NCI-H2227 treated with DMSO at 0.1 percent for 48 hours (cell line): ENCODE results near the gene MAFF.

Source experiments
- DNase-seq: peaks from one replicate; lab custom pipeline; 2025; lab: John Stamatoyannopoulos, UW

The MAFF gene

GRCh38 chr22:38203855-38204514, 2.2 kb downstream of the MAFF start:
- no peak for DNase-seq

DNA sequence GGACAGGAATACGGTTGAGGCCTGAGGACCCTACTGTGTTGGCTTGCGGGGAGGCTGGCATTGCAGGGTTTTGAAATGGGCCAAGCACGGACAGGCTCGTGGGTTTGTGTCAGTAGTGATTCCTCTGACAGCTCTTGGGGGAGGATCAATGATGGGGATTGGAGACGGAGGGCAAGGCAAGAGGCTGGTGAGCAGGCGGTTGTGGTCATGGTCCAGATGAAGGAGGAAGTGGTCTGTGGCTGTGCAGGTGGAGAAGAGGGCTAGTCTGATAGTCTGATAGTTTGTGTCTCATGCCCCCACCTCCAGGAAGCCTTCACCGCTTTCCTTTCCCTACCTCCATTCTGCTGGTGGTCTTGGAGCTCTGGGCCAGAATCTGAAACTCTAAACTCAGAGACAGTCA, 3.0 kb downstream of the MAFF start:
- no peak for DNase-seq

DNA sequence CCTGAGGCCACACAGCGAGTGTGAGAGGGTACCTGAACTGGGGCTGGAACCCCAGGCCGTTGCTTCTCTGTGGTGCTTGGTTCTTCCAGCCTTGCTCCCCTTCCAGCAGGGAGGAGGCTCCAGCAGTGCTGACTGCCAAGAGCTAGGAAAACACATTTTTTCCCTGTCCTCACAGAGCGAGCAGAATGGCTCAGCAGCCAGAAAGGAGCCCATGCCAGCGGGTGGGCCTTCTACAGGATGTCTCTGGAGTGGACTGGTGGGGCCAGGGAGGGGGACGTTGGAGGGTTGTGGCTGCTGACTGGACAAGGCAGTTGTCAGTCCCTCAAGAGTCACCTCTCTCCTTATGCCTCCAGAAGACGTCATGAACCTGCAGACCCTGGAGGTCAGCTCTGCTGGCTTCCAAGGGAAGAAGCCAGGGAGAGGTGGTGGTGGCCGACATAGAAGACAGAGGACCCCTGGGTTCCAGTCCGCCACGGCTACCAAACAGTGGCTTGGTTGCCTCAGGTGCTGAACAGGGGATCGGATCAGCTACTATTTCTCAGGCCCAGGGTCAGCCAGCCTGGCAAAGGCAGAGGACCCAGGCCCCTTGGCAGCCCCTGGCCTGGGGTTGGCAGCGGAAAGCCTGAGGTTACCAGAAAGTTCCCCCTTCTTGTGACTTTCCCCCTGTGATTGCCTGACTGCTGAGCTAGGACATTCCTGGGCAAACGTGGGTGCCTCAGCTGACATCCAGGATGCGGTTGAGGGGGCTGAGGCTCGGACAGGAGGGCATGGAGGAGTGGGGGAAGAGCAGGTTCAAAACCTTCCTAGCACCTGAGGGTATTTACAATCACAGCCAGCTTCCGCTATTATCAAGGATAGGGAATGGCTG, 3.7 kb downstream of the MAFF start:
- DNase-seq: no peak

DNA sequence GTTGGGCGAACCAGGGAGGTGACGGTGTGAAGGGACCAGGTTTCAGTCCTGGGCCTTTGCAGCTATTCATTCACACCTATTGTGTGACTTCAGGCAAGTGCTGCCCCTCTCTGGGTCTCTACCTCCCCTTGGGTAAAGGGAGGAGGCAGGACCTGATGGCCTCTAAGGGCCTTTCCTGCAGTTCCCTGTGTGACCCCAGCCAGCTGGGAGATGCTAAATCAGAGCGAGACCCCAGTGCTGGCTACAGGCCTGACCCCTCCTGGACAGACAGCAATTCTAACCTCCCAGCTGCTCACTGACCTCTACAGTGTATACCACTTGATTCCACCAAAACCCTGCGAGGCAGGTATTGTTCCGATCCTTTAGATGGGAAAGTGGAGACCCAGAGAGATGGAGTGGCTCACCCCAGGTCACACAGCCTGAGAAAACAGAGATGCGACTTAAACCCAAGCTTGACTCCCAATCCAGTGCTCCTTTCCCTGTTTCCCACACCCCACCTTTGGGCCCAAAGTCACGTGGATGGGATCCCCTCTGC, 6.2 kb downstream of the MAFF start:
- DNase-seq: no peak

DNA sequence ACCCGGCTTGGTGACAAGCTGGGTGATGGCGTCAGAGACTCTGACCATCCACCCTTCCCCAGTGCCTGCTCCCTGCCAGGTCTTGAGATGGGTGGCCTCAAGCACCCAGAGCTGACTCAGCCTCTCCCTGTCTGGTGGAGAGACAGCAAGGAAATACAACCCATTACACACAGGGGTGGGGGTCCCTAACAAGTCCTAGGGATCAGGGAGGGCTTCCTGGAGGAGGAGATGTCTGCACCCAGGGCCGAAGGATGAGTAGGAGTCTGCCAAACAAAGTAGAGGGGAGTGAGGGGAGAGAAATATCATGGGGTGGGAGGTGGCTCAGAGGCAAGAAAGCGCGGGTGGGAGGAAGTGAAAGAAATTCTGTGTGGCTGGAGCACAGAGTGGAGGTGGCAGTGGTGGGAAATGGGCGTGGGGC, 6.8 kb downstream of the MAFF start:
- DNase-seq: no peak

DNA sequence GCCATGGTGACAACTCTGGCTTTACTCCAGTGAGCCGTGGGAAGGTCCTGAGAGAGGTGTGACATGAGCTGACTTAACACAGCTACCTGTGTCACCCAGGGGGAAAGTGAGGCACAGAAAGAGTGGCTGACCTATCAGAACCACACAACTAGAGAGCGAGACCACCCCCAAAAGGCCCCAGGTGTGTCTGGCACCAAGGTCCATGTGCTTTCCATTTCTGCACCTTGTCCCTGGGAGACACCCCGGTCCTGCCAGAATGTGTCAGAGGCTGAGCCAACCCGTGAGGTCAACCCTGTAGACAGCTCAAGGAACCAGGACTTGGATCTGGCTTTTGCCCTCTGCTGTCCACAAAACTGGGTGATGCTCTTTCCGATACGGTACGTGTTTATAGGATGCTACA, 9.8 kb downstream of the MAFF start:
- no peak for DNase-seq

DNA sequence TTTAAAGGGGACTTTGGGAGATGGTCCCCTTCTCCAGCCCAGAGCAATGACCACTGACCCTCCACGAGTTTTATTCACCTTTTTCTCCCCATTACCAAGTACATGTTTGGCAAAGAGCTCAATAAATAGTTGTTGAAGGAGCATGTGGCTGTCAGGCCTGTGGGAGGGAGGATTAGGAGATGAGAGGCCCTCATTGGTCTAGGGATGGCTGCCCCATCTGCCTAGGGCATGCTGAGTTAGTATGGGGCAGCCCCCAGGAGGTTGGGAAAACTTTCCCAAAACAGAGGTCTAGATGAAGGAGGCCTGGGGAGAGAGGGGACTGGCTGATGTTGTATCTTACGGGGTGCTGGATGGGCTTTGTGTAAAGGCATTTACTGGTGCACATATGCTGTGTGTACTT, 10.6 kb downstream of the MAFF start:
- no peak for DNase-seq

DNA sequence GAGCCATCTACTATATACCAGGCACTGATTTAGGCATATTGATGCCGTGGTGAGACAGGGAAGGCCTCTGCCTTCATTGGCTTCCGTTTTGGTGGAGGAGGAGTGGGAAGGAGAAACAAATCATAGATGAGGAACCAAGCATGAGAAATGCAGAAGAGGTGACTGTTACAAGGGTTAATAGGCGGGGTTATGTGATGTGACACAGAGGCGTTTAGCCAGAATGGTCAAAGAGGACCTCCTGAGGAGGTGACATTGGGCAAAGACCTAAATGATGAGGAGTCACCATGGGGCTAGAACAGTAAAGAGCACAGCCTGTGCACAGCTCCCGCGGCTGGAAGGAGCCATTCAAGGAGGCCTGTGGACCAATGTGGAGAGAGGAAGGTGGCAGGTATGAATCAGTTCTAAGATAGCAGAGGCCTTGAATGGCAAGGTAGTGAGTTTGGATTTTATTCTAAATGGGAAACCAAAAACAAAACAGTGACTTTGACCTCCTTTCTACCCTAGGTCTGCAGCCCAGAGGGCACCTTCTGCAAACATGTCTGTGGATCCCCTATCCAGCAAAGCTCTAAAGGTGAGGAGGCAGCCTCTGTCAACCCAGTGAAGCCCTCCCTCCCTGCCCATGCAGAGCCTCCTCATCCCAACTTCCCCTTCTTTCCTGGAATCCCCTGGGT, 11.7 kb downstream of the MAFF start:
- no peak for DNase-seq

GRCh38 chr22:38213990-38214301, 12.2 kb downstream of the MAFF start:
- no peak for DNase-seq

- no peak for DNase-seq
Measured at GRCh38 chr22:38214302-38215056, 12.7 kb downstream of the MAFF start.

DNA sequence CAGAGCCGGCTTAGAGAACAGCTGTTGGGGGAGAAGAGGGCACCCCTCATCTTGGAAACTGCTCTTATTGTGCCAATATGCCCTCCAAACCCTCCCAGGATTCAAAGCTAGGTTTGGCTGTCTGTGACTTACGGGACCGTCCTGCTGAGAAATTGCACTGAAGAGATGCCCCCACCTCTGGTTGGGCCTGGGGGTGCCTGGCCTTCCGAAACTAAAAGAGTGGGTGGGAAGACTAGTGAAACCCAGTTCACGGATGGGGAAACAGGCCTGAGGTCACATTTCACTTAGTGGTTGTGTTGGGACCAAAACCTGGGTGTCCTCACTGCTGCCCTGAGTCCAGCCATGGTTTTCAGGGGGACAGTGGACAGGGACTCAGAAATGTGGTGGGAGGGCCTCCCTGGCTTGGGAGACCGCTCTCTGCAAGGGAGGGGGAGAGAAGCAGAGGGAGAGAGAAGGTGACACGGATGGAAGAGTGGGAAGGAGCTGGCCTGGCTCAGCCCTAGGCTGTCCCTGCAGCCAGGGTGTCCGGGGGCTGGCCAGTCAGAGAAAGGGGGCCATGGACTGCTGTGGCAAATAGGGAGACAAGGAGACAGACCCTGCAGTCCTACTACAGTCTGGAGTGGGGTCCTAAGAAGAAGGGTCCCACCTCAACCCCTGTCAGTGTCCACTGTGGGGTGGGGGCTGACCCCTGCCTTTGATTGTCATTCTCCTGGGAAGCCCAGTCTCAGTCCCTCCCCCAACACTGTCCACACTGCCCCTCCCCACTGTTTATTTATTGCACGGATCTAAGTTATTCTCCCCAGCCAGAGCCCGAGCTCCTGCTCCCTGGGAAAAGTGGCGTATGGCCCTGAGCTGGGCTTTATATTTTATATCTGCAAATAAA, 13.6 kb downstream of the MAFF start:
- DNase-seq: no peak

DNA sequence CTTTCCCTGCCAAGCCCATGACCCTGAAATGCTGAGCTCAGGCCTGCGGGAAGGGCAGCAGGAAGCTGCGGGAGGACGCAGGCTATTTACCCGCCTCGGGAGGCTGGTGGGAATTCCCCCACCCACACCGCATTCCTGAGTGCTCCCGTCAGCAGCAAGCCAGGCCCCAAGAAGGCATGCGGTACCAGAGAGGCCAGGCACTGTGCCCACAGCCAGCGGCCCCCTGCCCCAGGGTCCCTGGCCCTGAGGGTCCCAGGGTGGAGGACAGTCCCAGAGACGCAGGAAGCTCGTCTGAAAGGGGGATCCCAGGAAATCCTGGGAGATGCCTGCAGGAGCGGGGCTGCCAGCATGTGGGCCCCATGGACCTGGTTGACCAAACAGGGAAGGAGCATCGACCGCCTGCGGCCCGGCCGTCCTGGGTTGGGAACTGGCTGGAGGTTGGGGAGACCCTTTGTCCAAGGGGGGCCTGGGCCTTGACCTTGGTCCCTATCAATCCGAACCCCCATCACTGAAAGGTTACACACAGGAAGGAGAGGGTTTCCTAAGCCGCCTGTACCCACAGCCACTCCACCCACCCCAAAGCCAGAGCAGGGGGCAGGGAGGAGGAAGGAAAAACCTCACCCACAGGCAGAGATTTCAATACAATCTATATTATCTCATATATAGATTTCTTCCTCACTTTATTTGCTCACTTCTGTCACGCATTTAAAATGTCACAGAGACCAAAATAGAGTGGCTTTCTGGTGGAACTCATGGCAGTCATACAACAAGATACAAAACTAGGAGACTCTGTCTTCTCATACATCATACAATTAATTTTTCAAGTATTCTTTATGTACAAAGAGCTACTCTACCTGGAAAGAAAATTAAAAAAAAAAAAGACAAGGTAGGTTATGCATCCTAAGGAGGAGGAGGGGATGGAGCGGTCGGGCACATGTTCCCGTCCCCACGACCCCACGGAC, 17.1 kb downstream of the MAFF start:
- no peak for DNase-seq

GRCh38 chr22:38219632-38220031, 17.8 kb downstream of the MAFF start:
- DNase-seq: no peak

DNA sequence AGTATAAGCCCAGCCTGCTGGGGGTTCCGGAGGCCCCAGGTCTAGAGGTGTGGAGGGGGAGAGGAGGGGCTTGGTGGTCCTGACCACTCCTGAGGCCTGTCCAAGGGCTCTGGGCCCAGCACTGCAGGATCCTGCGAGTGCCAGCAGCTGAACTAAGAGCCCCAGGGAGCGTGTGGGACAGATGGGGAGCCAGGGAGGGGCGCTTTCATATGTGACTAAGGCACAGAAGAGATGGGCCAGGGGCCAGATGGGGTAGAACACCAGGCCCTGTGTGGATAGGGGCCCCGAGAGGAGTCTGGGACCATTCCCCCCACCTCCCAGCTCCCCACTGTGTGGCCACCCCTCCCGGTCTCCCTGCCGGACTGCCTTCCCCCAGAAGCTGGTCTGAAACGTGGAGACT, 18.4 kb downstream of the MAFF start:
- DNase-seq: no peak

DNA sequence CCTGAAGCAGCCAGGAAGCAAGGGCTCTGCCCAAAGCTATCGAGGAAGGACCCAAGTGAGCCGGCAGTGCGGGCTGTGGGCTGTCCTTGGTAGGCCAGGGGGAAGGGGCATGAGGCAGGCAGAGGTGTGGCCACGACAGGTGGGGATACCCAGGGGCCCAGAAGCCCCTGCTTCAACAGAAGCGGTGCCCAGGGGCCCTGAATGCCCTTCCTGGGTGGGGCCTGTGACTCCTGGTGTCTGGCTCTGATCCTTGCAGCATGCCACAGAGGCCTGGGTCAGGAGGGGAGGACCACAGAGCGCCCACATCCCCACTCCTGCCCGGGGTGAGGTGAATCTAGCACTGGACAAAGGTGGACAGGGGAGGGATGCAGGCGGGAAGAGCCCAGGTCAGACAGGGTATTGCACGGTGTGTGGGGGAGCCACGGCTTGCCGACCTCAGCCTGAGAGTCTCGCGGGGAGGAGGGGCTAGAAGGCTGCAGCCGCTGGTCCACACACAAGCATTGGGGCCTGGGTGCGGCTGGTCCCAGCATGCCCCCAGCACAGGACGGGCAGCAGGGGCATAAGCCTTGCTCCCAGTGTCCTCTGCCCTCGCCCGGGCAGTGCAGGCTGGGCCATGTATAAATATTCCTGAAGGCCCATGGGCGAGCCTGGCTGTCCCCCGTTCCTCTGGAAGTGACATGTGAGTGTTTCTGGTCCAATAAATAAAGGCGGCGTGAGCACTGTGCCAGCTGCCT, 19.0 kb downstream of the MAFF start:
- no peak for DNase-seq

- DNase-seq: no peak
Measured at GRCh38 chr22:38221407-38221806, 19.6 kb downstream of the MAFF start.

GRCh38 chr22:38221908-38222796, 20.4 kb downstream of the MAFF start:
- DNase-seq: no peak

GRCh38 chr22:38222797-38223119, 21.0 kb downstream of the MAFF start:
- no peak for DNase-seq
